H1 (cell line): ENCODE results near the gene GPR160. TPM values are rescaled to one million over a fixed set of nuclear protein-coding genes. Genes with fewer than 3 reads are reported as not detected.

ENCODE experiments used
- ASH2L ChIP-seq: fragments of 200-600, 300-600 bp; sonication (generic); IDR thresholded peaks from one replicate; pipeline ENCODE4 v1.7.1; 2017; ENCODE audit warnings: low read length
- BACH1 ChIP-seq: IDR thresholded peaks from 2 replicates; pipeline ENCODE4 v1.6.1; 2012; ENCODE audit warnings: low read length, improper control_type of control experiment
- EP300 ChIP-seq, 2 experiments: IDR thresholded peaks; 1 replicate in 1 of 2; 2 replicates in 1 of 2; pipeline ENCODE4 v1.6.1; 2011 to 2012; ENCODE audit warnings: low read depth in 2 of 2, low read length in 2 of 2, mild to moderate bottlenecking in 2 of 2, borderline replicate concordance in 1 of 2, inconsistent platforms in 1 of 2, moderate library complexity in 1 of 2
- NRF1 ChIP-seq: IDR thresholded peaks from 2 replicates; pipeline ENCODE4 v1.6.1; 2011; ENCODE audit warnings: mild to moderate bottlenecking, low read depth, low read length, improper control_type of control experiment
- RXRA ChIP-seq: IDR thresholded peaks from 2 replicates; pipeline ENCODE4 v1.6.1; 2011; ENCODE audit warnings: low read depth, mild to moderate bottlenecking, low read length, moderate library complexity; ENCODE audit not compliant: insufficient read depth
- SUZ12 ChIP-seq: fragments of 200-600 bp; sonication (generic); IDR thresholded peaks from 2 replicates; pipeline ENCODE4 v1.6.1; 2012; ENCODE audit warnings: mild to moderate bottlenecking, inconsistent platforms, low read length, moderate library complexity, mixed read lengths
- TAF1 ChIP-seq: IDR thresholded peaks from 2 replicates; pipeline ENCODE4 v1.6.1; 2011; ENCODE audit warnings: mild to moderate bottlenecking, low read depth, low read length
- polyA plus RNA-seq, 7 experiments: library from polyadenylated mRNA; depleted of rRNA in 3 of 7; stranded (reverse) in 5 of 7; unstranded in 2 of 7; fragments of >200 nt in 5 of 7; fragments of 200-250 nt in 2 of 7; gene quantifications; 1 replicate in 5 of 7; 2 replicates in 1 of 7; 4 replicates in 1 of 7; pipeline versions ENCODE4 v1.2.1 to v1.2.3, GENCODE V29; 2011 to 2013; ENCODE audit warnings: missing spikeins in 2 of 7, mixed read lengths in 2 of 7
- total RNA-seq: library from RNA; stranded (reverse); fragmentation: NEBNext Ultra II Directional; extraction: Animal tissue kit (Norgen Biotek cat#: 25700); gene quantifications from 2 replicates; pipeline ENCODE4 v1.2.1, GENCODE V29; 2021
- TF ChIP-seq, protein P1 (sequence below): fragments of 300-600 bp; sonication (generic); IDR thresholded peaks from 2 replicates; pipeline ENCODE4 v1.7.1; 2012; ENCODE audit warnings: low read length, moderate library complexity, mild to moderate bottlenecking, inconsistent platforms; ENCODE audit not compliant: insufficient replicate concordance

Gene GPR160
- total and polyA plus RNA-seq, 2 of the 8 experiments (the other 6 are each of a cell fraction or from before 2014, with no cell fraction given) = 14.3 to 16.6 TPM

DNA sequence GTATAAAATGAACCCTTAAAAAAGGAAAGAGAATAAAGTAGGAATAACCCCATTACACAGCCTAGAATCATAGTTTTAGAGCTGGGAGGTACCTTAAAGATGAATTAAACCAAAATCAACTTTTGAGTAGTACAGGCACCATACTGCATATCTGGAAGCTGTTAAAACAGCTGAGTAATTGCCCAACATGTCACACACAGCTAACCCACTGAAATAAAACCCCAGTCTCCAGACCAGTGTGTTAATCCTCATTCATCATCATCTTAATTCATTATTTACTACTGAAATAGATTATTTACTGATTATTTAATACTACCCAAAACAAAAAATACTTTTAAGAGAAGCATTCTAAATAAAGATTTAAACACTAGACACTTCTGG lies 52.8 kb downstream of the GPR160 start (continued):
- TF ChIP-seq, protein P1, sequence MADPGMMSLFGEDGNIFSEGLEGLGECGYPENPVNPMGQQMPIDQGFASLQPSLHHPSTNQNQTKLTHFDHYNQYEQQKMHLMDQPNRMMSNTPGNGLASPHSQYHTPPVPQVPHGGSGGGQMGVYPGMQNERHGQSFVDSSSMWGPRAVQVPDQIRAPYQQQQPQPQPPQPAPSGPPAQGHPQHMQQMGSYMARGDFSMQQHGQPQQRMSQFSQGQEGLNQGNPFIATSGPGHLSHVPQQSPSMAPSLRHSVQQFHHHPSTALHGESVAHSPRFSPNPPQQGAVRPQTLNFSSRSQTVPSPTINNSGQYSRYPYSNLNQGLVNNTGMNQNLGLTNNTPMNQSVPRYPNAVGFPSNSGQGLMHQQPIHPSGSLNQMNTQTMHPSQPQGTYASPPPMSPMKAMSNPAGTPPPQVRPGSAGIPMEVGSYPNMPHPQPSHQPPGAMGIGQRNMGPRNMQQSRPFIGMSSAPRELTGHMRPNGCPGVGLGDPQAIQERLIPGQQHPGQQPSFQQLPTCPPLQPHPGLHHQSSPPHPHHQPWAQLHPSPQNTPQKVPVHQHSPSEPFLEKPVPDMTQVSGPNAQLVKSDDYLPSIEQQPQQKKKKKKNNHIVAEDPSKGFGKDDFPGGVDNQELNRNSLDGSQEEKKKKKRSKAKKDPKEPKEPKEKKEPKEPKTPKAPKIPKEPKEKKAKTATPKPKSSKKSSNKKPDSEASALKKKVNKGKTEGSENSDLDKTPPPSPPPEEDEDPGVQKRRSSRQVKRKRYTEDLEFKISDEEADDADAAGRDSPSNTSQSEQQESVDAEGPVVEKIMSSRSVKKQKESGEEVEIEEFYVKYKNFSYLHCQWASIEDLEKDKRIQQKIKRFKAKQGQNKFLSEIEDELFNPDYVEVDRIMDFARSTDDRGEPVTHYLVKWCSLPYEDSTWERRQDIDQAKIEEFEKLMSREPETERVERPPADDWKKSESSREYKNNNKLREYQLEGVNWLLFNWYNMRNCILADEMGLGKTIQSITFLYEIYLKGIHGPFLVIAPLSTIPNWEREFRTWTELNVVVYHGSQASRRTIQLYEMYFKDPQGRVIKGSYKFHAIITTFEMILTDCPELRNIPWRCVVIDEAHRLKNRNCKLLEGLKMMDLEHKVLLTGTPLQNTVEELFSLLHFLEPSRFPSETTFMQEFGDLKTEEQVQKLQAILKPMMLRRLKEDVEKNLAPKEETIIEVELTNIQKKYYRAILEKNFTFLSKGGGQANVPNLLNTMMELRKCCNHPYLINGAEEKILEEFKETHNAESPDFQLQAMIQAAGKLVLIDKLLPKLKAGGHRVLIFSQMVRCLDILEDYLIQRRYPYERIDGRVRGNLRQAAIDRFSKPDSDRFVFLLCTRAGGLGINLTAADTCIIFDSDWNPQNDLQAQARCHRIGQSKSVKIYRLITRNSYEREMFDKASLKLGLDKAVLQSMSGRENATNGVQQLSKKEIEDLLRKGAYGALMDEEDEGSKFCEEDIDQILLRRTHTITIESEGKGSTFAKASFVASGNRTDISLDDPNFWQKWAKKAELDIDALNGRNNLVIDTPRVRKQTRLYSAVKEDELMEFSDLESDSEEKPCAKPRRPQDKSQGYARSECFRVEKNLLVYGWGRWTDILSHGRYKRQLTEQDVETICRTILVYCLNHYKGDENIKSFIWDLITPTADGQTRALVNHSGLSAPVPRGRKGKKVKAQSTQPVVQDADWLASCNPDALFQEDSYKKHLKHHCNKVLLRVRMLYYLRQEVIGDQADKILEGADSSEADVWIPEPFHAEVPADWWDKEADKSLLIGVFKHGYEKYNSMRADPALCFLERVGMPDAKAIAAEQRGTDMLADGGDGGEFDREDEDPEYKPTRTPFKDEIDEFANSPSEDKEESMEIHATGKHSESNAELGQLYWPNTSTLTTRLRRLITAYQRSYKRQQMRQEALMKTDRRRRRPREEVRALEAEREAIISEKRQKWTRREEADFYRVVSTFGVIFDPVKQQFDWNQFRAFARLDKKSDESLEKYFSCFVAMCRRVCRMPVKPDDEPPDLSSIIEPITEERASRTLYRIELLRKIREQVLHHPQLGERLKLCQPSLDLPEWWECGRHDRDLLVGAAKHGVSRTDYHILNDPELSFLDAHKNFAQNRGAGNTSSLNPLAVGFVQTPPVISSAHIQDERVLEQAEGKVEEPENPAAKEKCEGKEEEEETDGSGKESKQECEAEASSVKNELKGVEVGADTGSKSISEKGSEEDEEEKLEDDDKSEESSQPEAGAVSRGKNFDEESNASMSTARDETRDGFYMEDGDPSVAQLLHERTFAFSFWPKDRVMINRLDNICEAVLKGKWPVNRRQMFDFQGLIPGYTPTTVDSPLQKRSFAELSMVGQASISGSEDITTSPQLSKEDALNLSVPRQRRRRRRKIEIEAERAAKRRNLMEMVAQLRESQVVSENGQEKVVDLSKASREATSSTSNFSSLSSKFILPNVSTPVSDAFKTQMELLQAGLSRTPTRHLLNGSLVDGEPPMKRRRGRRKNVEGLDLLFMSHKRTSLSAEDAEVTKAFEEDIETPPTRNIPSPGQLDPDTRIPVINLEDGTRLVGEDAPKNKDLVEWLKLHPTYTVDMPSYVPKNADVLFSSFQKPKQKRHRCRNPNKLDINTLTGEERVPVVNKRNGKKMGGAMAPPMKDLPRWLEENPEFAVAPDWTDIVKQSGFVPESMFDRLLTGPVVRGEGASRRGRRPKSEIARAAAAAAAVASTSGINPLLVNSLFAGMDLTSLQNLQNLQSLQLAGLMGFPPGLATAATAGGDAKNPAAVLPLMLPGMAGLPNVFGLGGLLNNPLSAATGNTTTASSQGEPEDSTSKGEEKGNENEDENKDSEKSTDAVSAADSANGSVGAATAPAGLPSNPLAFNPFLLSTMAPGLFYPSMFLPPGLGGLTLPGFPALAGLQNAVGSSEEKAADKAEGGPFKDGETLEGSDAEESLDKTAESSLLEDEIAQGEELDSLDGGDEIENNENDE = no peak
- TF ChIP-seq EP300 (IDR thresholded peaks at IDR 0.05; ENCODE audit: borderline replicate concordance in 1 of 2, low read depth in 2 of 2, low read length in 2 of 2) = no peak
- TF ChIP-seq SUZ12 = no peak
- no peak for TF ChIP-seq NRF1
- no peak for TF ChIP-seq ASH2L
- no peak for TF ChIP-seq TAF1
- no peak for TF ChIP-seq BACH1
- TF ChIP-seq RXRA = no peak
